ENCODE data around the gene FAM187B. TPM values are rescaled to one million over a fixed set of nuclear protein-coding genes. Genes with fewer than 3 reads are reported as not detected.

Gene FAM187B
- total RNA-seq, 1 experiment from 2014 or later: not detected

DNA sequence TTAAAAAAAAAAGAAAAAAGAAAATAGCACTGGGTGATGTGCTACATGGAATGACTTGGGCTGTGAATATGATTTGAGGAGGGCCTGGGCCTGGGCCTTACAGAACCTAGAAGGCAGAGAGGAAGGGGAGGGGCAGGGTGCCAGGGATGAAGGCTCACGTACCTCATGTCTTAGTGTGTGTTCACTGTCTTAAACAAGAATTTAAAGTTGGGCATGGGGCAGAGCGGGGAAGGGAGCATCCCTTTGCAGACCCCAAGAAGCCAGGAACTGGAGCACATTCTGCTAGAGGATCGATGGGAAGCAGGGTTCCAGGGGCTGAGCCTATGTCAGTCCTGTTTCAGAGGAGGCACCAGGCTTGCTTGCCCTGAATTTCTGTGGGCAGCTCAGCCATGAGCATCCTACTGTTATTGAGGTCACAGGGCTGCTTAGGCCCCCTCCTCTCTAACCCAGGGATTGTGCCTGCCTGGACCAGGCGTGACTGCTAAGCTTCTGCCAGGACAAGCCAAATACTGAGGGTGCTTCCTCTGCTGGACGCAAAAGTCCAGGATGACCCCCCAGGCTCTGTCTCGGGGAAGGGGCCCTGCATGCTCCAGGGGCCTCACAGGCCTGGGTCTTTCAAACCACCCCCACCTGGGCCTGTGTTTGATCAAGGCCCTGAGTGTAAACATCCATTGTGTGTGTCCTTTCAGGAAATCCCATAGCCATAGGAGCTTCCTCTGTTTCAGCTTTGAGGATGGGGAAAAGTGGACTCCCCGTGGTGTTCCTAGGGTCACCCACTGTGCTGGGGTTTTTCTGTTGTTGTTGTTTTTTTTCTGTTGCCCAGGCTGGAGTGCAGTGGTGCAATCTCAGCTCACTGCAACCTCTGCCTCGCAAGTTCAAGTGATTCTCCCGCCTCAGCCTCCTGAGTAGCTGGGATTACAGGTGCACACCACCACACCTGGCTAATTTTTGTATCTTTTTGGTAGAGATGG lies 25.1 kb upstream of the FAM187B start:
- BruUV-seq (replicated peaks): no TSS peak
- DNase-seq (ENCODE audit: low read depth, low spot score) (no peak), ATAC-seq (no peak)
- POLR2A ChIA-PET: no interaction called here
- Histone ChIP-seq H3K36me3 (ENCODE audit: control insufficient read depth in 1 of 2, insufficient read depth in 2 of 2, low read length in 2 of 2) (peaks cover 31 to 42% of the 10 kb centered on the region in 2 experiments), H3K9ac (ENCODE audit: low read length) (no peak overlapping the region), H3K4me3 (replicated peaks in 1 of 2; ENCODE audit: low read depth in 1 of 2, low read length in 2 of 2) (no peak overlapping the region), H3K4me2 (ENCODE audit: low read length) (no peak overlapping the region), H3K4me1 (ENCODE audit: control insufficient read depth in 1 of 2, insufficient read depth in 2 of 2, low read length in 2 of 2) (peaks cover 3 to 11% of the 10 kb centered on the region in 2 experiments; a peak in 3 of 4 replicates), H3K79me2 (ENCODE audit: insufficient read depth, low read length) (peaks cover 82% of the 10 kb centered on the region), H3K27ac (ENCODE audit: low read depth, low read length) (no peak overlapping the region), H4K20me1 (ENCODE audit: insufficient read depth) (peaks cover 7% of the 10 kb centered on the region), H3K9me3 (ENCODE audit: control insufficient read depth in 1 of 2, insufficient read depth in 1 of 2, low read depth in 1 of 2, low read length in 2 of 2) (no peaks in the 10 kb centered on the region), H2AFZ (ENCODE audit: low read depth, low read length, poor library complexity, severe bottlenecking) (no peak overlapping the region), H3K27me3 (ENCODE audit: insufficient read depth, low read length) (no peaks in the 10 kb centered on the region), H3K9me2 (ENCODE audit: insufficient read depth) (no peaks in the 10 kb centered on the region)
- CTCF ChIA-PET: no interaction called here
- no peak for TF ChIP-seq RAD21 (IDR thresholded peaks at IDR 0.05; ENCODE audit: low read depth)
- no peak for TF ChIP-seq ZNF274 (IDR thresholded peaks at IDR 0.05; ENCODE audit: low read depth, low read length)
- no peak for TF ChIP-seq CEBPB (IDR thresholded peaks at IDR 0.05; ENCODE audit: low read depth)
- no peak for TF ChIP-seq CBX3 (IDR thresholded peaks at IDR 0.05; ENCODE audit: low read depth)
- TF ChIP-seq, protein P1, sequence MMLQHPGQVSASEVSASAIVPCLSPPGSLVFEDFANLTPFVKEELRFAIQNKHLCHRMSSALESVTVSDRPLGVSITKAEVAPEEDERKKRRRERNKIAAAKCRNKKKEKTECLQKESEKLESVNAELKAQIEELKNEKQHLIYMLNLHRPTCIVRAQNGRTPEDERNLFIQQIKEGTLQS (IDR thresholded peaks at IDR 0.05): no peak
- TF ChIP-seq, protein P2, sequence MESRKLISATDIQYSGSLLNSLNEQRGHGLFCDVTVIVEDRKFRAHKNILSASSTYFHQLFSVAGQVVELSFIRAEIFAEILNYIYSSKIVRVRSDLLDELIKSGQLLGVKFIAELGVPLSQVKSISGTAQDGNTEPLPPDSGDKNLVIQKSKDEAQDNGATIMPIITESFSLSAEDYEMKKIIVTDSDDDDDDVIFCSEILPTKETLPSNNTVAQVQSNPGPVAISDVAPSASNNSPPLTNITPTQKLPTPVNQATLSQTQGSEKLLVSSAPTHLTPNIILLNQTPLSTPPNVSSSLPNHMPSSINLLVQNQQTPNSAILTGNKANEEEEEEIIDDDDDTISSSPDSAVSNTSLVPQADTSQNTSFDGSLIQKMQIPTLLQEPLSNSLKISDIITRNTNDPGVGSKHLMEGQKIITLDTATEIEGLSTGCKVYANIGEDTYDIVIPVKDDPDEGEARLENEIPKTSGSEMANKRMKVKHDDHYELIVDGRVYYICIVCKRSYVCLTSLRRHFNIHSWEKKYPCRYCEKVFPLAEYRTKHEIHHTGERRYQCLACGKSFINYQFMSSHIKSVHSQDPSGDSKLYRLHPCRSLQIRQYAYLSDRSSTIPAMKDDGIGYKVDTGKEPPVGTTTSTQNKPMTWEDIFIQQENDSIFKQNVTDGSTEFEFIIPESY (IDR thresholded peaks at IDR 0.05; ENCODE audit: extremely low read depth, insufficient replicate concordance, low read length): no peak
- no peak for TF ChIP-seq POLR2AphosphoS5 (IDR thresholded peaks at IDR 0.05; ENCODE audit: low read depth, low read length)
- TF ChIP-seq REST (IDR thresholded peaks at IDR 0.05; ENCODE audit: low read depth): no peak
- no peak for TF ChIP-seq EZH2 (IDR thresholded peaks at IDR 0.05)
- TF ChIP-seq SP1 (IDR thresholded peaks at IDR 0.05; ENCODE audit: low read depth): no peak
- no peak for TF ChIP-seq POLR2A (IDR thresholded peaks at IDR 0.05; ENCODE audit: borderline replicate concordance, extremely low read depth, insufficient read depth, insufficient read length)
- RAD21 ChIA-PET (ENCODE audit: low non-redundant PET in 1 of 2, low total read pairs in 2 of 2, uncharacterized antibody in 2 of 2, unreplicated experiment in 2 of 2): no interaction called here
- intact Hi-C loops (cut with micrococcal nuclease): no loop called here

All from HCT116 (cell line).